Measurements from ENCODE around the gene MRPL32.

The MRPL32 gene

GRCh38 chr7:42913591-42913990, 18.6 kb upstream of the MRPL32 start:
- DNase-seq (ENCODE audit: low spot score) = no peak
- TF ChIP-seq CTCF (IDR thresholded peaks at IDR 0.05; ENCODE audit: borderline replicate concordance, control extremely low read depth, extremely low read depth, insufficient read depth, missing control alignments) = no peak
- in situ Hi-C loops (cut with MboI; ENCODE audit: low sequenced_read_pairs, unreplicated experiment) = no loop called here

DNA sequence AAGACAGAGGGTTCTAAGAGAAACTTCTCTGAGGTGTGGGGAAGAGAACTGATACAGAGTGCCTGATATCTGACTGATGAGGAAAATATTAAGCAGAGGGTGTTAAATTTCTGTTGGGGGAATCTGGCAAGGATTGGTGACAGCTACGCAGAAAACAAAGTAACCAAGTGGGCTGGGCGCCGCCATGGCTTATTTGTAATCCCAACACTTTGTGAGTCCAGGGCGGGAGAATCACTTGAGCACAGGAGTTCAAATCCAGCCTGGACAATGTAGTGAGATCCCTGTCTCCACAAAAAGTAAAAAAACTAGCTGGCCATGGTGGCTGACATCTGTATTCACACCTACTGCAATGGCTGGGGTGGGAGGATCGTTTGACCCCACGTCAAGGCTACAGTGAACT, 18.2 kb upstream of the MRPL32 start:
- no peak for TF ChIP-seq CTCF (IDR thresholded peaks at IDR 0.05; ENCODE audit: borderline replicate concordance, control extremely low read depth, extremely low read depth, insufficient read depth, missing control alignments)
- no peak for DNase-seq (ENCODE audit: low spot score)
- in situ Hi-C loops (cut with MboI; ENCODE audit: low sequenced_read_pairs, unreplicated experiment) = no loop called here

- no peak for DNase-seq (ENCODE audit: low spot score)
- TF ChIP-seq CTCF (IDR thresholded peaks at IDR 0.05; ENCODE audit: borderline replicate concordance, control extremely low read depth, extremely low read depth, insufficient read depth, missing control alignments) = no peak
- in situ Hi-C loops (cut with MboI; ENCODE audit: low sequenced_read_pairs, unreplicated experiment) = no loop called here
These were observed 17.6 kb upstream of the MRPL32 start for GRCh38 chr7:42914421-42915045.

- DNase-seq (ENCODE audit: low spot score) = no peak
- no peak for TF ChIP-seq CTCF (IDR thresholded peaks at IDR 0.05; ENCODE audit: borderline replicate concordance, control extremely low read depth, extremely low read depth, insufficient read depth, missing control alignments)
- in situ Hi-C loops (cut with MboI; ENCODE audit: low sequenced_read_pairs, unreplicated experiment) = no loop called here
These were observed 16.8 kb upstream of the MRPL32 start for GRCh38 chr7:42915356-42915755.

DNA sequence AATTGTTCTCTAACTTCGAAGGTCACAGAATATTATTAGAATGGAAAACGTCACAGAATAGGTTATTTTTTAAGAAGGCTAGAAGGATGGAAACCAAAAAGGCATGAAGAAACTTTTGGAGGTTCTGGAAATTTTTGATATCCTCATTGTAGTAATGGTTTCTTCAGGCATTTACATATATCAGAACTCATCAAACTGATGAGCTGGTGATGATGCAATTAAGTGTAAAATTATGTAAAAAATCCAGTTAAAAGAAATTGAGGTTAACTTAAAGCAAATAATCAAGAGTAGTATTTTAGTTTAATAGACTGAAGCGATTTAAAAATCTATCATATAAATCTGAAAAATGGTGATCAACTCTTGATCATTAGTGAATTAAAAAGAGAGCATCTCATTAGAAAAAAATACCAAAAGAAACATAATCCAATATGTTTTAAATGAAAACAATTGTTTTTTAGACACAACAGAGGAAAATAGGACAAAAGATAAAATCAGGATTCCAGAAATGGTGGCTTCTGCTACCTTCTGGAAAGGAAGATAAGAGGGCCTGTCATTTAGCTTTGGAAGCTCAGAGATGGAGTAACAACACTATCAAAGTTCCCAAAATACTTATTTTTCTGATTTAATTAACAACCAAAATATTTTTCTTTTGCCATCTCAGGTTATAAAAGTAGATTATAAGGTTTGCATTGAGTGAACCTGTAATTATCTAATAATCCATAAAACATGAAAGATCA, 10.0 kb upstream of the MRPL32 start:
- no peak for TF ChIP-seq CTCF (IDR thresholded peaks at IDR 0.05; ENCODE audit: borderline replicate concordance, control extremely low read depth, extremely low read depth, insufficient read depth, missing control alignments)
- DNase-seq (ENCODE audit: low spot score) = no peak
- in situ Hi-C loops (cut with MboI; ENCODE audit: low sequenced_read_pairs, unreplicated experiment) = no loop called here

DNA sequence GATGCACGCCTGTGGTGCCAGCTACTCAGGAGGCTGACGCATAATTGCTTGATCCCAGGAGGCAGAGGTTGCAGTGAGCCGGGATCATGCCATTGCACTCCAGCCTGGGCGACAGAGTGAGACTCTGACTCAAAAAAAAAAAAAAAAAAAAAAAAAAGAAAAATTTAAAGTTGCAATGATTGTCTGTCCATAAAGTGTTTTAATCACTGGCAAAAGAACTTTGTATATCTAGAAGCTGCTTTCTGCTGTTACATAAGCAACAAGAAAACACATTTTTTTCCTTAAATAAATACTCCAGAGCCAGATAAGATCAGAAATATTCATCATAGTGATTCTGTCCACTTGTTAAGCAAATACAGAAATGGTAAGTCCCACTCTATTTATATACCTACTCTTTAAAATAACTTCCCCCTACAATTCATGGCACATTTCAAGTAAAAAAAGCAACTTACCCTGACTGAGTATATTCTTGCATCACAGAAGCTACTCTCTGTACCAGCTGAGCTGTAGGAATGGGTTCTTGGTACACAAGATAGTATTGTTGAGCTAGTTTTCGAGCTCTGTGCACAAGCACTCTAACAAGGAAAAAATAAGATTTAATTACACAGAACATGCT, 7.8 kb upstream of the MRPL32 start:
- no peak for DNase-seq (ENCODE audit: low spot score)
- no peak for TF ChIP-seq CTCF (IDR thresholded peaks at IDR 0.05; ENCODE audit: borderline replicate concordance, control extremely low read depth, extremely low read depth, insufficient read depth, missing control alignments)
- in situ Hi-C loops (cut with MboI; ENCODE audit: low sequenced_read_pairs, unreplicated experiment) = no loop called here
